SK-N-SH treated with all-trans-retinoic acid at 6 μM for 48 hours (cell line): ENCODE measurements around the gene LRFN5.

Experiments
- ATAC-seq: fragments of 200-7000 bp; cut with Tn5 transposase; 3 replicates; pipeline ENCODE4 v1.9.1; 2020; ENCODE audit warnings: mild to moderate bottlenecking, moderate library complexity
- ARNTL ChIP-seq: fragments of 450-650 bp; formaldehyde crosslinking; IDR thresholded peaks from 2 replicates; pipeline ENCODE4 v1.5.0; 2020; ENCODE audit warnings: low read depth, mild to moderate bottlenecking, moderate library complexity, borderline replicate concordance
- BACH2 ChIP-seq: fragments of 250-450 bp; sonication (Bioruptor Pico); IDR thresholded peaks from 2 replicates; pipeline ENCODE4 v1.9.0; 2021; ENCODE audit warnings: mild to moderate bottlenecking, borderline replicate concordance
- CSDC2 ChIP-seq: fragments of 250-450 bp; sonication (Bioruptor Pico); IDR thresholded peaks from 2 replicates; pipeline ENCODE4 v1.5.0; 2020; ENCODE audit warnings: mild to moderate bottlenecking, moderate library complexity
- ESRRG ChIP-seq: fragments of 250-450 bp; sonication (Bioruptor Pico); IDR thresholded peaks from 2 replicates; pipeline ENCODE4 v1.6.1; 2021; ENCODE audit warnings: mild to moderate bottlenecking
- GLIS3 ChIP-seq: fragments of 250-450 bp; sonication (Bioruptor Pico); IDR thresholded peaks from 2 replicates; pipeline ENCODE4 v1.5.0; 2020; ENCODE audit warnings: mild to moderate bottlenecking, moderate library complexity
- ISL1 ChIP-seq: fragments of 250-450 bp; sonication (Bioruptor Pico); IDR thresholded peaks from 2 replicates; pipeline ENCODE4 v2.1.2; 2022; ENCODE audit warnings: mild to moderate bottlenecking, moderate library complexity
- OSR1 ChIP-seq: fragments of 250-450 bp; sonication (Bioruptor Pico); IDR thresholded peaks from 2 replicates; pipeline ENCODE4 v1.8.0; 2022; ENCODE audit warnings: moderate library complexity, mild to moderate bottlenecking, inconsistent platforms
- PPARA ChIP-seq: fragments of 250-450 bp; sonication (Bioruptor Pico); IDR thresholded peaks from 2 replicates; pipeline ENCODE4 v1.5.0; 2020; ENCODE audit warnings: mild to moderate bottlenecking, borderline replicate concordance
- RARB ChIP-seq: fragments of 250-450 bp; sonication (Bioruptor Pico); IDR thresholded peaks from 2 replicates; pipeline ENCODE4 v1.8.0; 2021; ENCODE audit warnings: mild to moderate bottlenecking, moderate library complexity
- TCF4 ChIP-seq: fragments of 250-450 bp; sonication (Bioruptor Pico); IDR thresholded peaks from 2 replicates; pipeline ENCODE4 v1.8.0; 2021; ENCODE audit warnings: mild to moderate bottlenecking, moderate library complexity, borderline replicate concordance
- TOX ChIP-seq: fragments of 250-450 bp; sonication (Bioruptor Pico); IDR thresholded peaks from 2 replicates; pipeline ENCODE4 v1.8.0; 2021; ENCODE audit warnings: mild to moderate bottlenecking, moderate library complexity, borderline replicate concordance
- ZC3H10 ChIP-seq: fragments of 250-450 bp; sonication (Bioruptor Pico); IDR thresholded peaks from 2 replicates; pipeline ENCODE4 v1.5.1; 2021; ENCODE audit warnings: mild to moderate bottlenecking, moderate library complexity
- ZFP3 ChIP-seq: fragments of 250-450 bp; sonication (Bioruptor Pico); IDR thresholded peaks from 2 replicates; pipeline ENCODE4 v1.5.0; 2020; ENCODE audit warnings: mild to moderate bottlenecking, moderate library complexity
- ZFP30 ChIP-seq: fragments of 450-650 bp; formaldehyde crosslinking; IDR thresholded peaks from 2 replicates; pipeline ENCODE4 v1.5.0; 2022; ENCODE audit warnings: mild to moderate bottlenecking, moderate library complexity
- ZNF565 ChIP-seq: fragments of 450-650 bp; formaldehyde crosslinking; conservative IDR thresholded peaks from 2 replicates; pipeline ENCODE4 v1.5.0; 2020; ENCODE audit warnings: low read depth, mild to moderate bottlenecking, moderate library complexity
- ZNF70 ChIP-seq: fragments of 450-650 bp; formaldehyde crosslinking; IDR thresholded peaks from 2 replicates; pipeline ENCODE4 v1.5.0; 2020; ENCODE audit warnings: mild to moderate bottlenecking, moderate library complexity
- ZNF8 ChIP-seq: fragments of 450-650 bp; formaldehyde crosslinking; IDR thresholded peaks from 2 replicates; pipeline ENCODE4 v1.5.0; 2020; ENCODE audit warnings: mild to moderate bottlenecking, moderate library complexity
- TF ChIP-seq, protein P1 (sequence below): fragments of 250-450 bp; sonication (Bioruptor Pico); IDR thresholded peaks from 2 replicates; pipeline ENCODE4 v1.5.1; 2020; ENCODE audit warnings: low read depth, mild to moderate bottlenecking, moderate library complexity
- TF ChIP-seq, protein P2 (sequence below): fragments of 250-450 bp; sonication (Bioruptor Pico); IDR thresholded peaks from 2 replicates; pipeline ENCODE4 v1.5.1; 2021; ENCODE audit warnings: mild to moderate bottlenecking, moderate library complexity
- TF ChIP-seq, protein P3 (sequence below): fragments of 250-450 bp; sonication (Bioruptor Pico); IDR thresholded peaks from 2 replicates; pipeline ENCODE4 v1.8.0; 2020; ENCODE audit warnings: mild to moderate bottlenecking, moderate library complexity, borderline replicate concordance
- TF ChIP-seq, protein P4 (sequence below): fragments of 250-450 bp; sonication (Bioruptor Pico); IDR thresholded peaks from 2 replicates; pipeline ENCODE4 v1.5.0; 2020; ENCODE audit warnings: mild to moderate bottlenecking, moderate library complexity
- TF ChIP-seq, protein P5 (sequence below): fragments of 250-450 bp; sonication (Bioruptor Pico); IDR thresholded peaks from 2 replicates; pipeline ENCODE4 v1.8.0; 2021; ENCODE audit warnings: low read depth, mild to moderate bottlenecking, moderate library complexity, borderline replicate concordance

Gene LRFN5

DNA sequence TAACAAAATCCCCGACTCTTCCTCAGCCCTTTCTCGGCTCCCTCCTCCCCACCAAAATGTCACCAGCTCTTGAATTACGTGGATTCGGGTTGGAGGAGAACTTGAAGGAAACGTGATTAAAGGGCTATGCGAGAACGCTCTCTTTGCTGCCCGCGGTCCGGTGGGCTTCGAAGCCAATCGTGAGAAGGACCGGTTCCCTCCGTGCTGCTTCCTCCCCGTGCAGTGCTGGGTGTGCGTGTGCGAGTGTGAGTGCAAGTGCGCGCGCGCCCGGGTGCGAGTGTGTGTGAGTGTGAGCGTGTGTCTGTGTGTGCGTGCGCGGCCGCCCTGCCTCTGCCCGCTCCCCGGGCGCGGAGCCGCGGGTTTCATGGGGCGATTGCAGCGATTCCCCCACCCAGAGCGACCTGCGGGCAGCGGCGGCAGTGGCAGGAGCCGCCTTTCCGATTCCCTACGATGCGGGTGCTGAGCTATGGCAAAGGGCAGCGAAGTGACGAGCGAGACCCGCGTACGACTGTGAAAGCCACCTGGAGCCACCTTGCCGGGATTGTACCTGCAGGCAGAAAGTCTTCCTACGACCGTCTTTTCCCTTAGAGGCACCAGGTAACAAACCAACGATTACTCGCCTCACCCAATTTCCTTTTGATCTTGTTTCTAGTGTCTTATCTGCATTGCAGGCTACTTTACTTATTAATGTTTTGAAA is 1.4 kb downstream of the LRFN5 start (continued):
- TF ChIP-seq, protein P1, sequence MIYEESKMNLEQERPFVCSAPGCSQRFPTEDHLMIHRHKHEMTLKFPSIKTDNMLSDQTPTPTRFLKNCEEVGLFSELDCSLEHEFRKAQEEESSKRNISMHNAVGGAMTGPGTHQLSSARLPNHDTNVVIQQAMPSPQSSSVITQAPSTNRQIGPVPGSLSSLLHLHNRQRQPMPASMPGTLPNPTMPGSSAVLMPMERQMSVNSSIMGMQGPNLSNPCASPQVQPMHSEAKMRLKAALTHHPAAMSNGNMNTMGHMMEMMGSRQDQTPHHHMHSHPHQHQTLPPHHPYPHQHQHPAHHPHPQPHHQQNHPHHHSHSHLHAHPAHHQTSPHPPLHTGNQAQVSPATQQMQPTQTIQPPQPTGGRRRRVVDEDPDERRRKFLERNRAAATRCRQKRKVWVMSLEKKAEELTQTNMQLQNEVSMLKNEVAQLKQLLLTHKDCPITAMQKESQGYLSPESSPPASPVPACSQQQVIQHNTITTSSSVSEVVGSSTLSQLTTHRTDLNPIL (CRISPR knock-in tag), result no peak
- no peak for TF ChIP-seq BACH2 (CRISPR knock-in tag)
- TF ChIP-seq ISL1, result no peak
- no peak for TF ChIP-seq ARNTL (CRISPR knock-in tag)

DNA sequence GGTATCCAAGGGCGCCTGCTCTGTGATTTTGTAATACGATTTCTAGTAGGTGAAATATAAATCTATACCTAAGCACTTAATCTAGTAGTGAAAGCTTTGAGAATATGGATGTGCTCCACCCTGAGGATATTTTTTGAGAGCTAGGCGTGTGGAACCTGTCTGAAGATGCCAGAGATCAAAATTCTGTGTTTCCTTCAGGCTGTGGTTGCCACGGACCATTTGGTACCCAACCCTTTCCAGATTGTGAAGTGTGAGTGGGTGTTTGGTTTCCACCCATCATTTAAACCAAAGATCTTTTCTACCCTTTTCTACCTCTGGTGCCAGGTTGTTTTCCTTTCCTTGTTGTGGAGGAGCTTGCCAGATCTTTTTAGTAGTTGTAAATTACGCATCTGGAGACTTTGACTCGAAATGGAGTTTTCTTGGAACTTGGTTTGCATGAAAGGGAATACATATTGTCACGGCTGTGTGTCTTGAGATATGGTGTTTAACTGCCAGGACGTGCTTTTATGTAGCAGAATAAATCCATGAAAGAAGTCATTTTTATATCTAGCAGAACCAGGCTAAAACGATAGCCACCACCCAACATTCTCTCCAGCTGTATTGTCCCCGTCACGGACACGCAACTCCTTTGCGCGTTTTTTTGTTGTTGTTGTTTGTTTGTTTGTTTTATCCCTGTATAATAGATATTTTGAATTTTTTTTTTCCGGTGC is 2.2 kb downstream of the LRFN5 start:
- no peak for ATAC-seq
- TF ChIP-seq ZNF70 (CRISPR knock-in tag), result no peak
- TF ChIP-seq GLIS3 (CRISPR knock-in tag), result no peak
- TF ChIP-seq, protein P2, sequence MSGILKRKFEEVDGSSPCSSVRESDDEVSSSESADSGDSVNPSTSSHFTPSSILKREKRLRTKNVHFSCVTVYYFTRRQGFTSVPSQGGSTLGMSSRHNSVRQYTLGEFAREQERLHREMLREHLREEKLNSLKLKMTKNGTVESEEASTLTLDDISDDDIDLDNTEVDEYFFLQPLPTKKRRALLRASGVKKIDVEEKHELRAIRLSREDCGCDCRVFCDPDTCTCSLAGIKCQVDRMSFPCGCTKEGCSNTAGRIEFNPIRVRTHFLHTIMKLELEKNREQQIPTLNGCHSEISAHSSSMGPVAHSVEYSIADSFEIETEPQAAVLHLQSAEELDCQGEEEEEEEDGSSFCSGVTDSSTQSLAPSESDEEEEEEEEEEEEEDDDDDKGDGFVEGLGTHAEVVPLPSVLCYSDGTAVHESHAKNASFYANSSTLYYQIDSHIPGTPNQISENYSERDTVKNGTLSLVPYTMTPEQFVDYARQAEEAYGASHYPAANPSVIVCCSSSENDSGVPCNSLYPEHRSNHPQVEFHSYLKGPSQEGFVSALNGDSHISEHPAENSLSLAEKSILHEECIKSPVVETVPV, result no peak
- TF ChIP-seq ZNF565 (CRISPR knock-in tag), result no peak
- no peak for TF ChIP-seq ESRRG (CRISPR knock-in tag)
- no peak for TF ChIP-seq TCF4
- no peak for TF ChIP-seq PPARA (CRISPR knock-in tag)
- no peak for TF ChIP-seq RARB (CRISPR knock-in tag)
- TF ChIP-seq CSDC2 (CRISPR knock-in tag), result no peak
- TF ChIP-seq ISL1, result no peak
- TF ChIP-seq, protein P3, sequence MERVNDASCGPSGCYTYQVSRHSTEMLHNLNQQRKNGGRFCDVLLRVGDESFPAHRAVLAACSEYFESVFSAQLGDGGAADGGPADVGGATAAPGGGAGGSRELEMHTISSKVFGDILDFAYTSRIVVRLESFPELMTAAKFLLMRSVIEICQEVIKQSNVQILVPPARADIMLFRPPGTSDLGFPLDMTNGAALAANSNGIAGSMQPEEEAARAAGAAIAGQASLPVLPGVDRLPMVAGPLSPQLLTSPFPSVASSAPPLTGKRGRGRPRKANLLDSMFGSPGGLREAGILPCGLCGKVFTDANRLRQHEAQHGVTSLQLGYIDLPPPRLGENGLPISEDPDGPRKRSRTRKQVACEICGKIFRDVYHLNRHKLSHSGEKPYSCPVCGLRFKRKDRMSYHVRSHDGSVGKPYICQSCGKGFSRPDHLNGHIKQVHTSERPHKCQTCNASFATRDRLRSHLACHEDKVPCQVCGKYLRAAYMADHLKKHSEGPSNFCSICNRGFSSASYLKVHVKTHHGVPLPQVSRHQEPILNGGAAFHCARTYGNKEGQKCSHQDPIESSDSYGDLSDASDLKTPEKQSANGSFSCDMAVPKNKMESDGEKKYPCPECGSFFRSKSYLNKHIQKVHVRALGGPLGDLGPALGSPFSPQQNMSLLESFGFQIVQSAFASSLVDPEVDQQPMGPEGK (CRISPR knock-in tag), result no peak
- TF ChIP-seq, protein P1 (CRISPR knock-in tag), result no peak
- no peak for TF ChIP-seq TOX
- no peak for TF ChIP-seq ZFP3
- TF ChIP-seq, protein P4, sequence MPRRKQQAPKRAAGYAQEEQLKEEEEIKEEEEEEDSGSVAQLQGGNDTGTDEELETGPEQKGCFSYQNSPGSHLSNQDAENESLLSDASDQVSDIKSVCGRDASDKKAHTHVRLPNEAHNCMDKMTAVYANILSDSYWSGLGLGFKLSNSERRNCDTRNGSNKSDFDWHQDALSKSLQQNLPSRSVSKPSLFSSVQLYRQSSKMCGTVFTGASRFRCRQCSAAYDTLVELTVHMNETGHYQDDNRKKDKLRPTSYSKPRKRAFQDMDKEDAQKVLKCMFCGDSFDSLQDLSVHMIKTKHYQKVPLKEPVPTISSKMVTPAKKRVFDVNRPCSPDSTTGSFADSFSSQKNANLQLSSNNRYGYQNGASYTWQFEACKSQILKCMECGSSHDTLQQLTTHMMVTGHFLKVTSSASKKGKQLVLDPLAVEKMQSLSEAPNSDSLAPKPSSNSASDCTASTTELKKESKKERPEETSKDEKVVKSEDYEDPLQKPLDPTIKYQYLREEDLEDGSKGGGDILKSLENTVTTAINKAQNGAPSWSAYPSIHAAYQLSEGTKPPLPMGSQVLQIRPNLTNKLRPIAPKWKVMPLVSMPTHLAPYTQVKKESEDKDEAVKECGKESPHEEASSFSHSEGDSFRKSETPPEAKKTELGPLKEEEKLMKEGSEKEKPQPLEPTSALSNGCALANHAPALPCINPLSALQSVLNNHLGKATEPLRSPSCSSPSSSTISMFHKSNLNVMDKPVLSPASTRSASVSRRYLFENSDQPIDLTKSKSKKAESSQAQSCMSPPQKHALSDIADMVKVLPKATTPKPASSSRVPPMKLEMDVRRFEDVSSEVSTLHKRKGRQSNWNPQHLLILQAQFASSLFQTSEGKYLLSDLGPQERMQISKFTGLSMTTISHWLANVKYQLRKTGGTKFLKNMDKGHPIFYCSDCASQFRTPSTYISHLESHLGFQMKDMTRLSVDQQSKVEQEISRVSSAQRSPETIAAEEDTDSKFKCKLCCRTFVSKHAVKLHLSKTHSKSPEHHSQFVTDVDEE, result no peak
- TF ChIP-seq ZNF8 (CRISPR knock-in tag), result no peak
- no peak for TF ChIP-seq ZC3H10 (CRISPR knock-in tag)
- TF ChIP-seq OSR1 (CRISPR knock-in tag), result no peak
- TF ChIP-seq ARNTL (CRISPR knock-in tag), result no peak

DNA sequence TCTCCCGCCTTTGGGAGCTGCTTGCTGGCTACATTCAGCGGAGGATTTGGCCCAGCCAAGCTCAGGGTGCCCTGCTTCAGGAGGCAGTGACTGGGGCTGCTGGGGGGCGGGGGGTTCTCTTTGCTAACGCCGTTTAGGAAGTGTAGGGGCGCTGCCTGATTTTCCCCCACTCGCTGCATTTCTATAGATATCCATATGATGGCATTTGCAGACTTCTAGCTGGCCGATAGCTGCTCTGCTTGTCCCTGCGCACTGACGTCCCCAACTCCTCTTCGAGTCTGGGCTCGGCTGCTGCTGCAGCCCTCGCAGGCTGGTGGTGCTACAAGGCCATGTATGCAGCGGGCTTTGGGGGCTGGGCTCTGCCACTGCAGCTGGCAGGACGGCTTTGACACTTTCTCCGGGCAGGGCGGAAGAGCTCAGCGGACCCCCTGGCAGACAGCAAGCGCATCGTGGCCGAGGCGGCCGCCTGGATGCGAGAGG is 3.1 kb downstream of the LRFN5 start:
- ATAC-seq, result peak; percentile 19; the same call in 1 of the 3 replicates
- TF ChIP-seq, protein P3 (CRISPR knock-in tag), result no peak
- TF ChIP-seq ZNF565 (CRISPR knock-in tag), result no peak
- TF ChIP-seq ESRRG (CRISPR knock-in tag), result no peak
- no peak for TF ChIP-seq BACH2 (CRISPR knock-in tag)
- TF ChIP-seq ZNF70 (CRISPR knock-in tag), result no peak
- TF ChIP-seq, protein P5, sequence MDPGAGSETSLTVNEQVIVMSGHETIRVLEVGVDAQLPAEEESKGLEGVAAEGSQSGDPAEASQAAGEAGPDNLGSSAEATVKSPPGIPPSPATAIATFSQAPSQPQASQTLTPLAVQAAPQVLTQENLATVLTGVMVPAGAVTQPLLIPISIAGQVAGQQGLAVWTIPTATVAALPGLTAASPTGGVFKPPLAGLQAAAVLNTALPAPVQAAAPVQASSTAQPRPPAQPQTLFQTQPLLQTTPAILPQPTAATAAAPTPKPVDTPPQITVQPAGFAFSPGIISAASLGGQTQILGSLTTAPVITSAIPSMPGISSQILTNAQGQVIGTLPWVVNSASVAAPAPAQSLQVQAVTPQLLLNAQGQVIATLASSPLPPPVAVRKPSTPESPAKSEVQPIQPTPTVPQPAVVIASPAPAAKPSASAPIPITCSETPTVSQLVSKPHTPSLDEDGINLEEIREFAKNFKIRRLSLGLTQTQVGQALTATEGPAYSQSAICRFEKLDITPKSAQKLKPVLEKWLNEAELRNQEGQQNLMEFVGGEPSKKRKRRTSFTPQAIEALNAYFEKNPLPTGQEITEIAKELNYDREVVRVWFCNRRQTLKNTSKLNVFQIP (CRISPR knock-in tag), result no peak
- TF ChIP-seq TOX, result no peak
- TF ChIP-seq, protein P1 (CRISPR knock-in tag), result no peak
- TF ChIP-seq CSDC2 (CRISPR knock-in tag), result no peak
- no peak for TF ChIP-seq ISL1
- TF ChIP-seq ZFP30 (CRISPR knock-in tag), result no peak
